Stimulated activated naive CD8-positive, alpha-beta T cell treated with anti-CD3 and anti-CD28 coated beads, Interleukin-15, amount 100 ng/mL, for 72 hours (primary cell): ENCODE data around the gene BAAT.
"Not testable (repeated sequence)": the region's sequence is repeated elsewhere in the genome, so short reads cannot be mapped to it uniquely, and the experiment has no call there.

Source experiments
- ATAC-seq: fragments of 150-1000 bp; cut with Tn5 transposase; 2 replicates; pipeline ENCODE4 v1.10.0; 2021; ENCODE audit warnings: mild to moderate bottlenecking, moderate library complexity
- DNase-seq, 2 donors: peaks; one replicate each; pipeline ENCODE4 v3.0.0; 2021 to 2022
- H3K27ac Mint-ChIP-seq, 2 donors: one replicate each; pipeline ENCODE4 v1.8.0; 2022; ENCODE audit warnings: mild to moderate bottlenecking in 2 of 2, mixed read lengths in 2 of 2, moderate library complexity in 2 of 2
- H3K27me3 Mint-ChIP-seq: one replicate; pipeline ENCODE4 v1.8.0; 2022; ENCODE audit warnings: mixed read lengths
- H3K4me1 Mint-ChIP-seq: one replicate; pipeline ENCODE4 v1.8.0; 2022; ENCODE audit warnings: mild to moderate bottlenecking, mixed read lengths
- H3K4me3 Mint-ChIP-seq, 2 donors: one replicate each; pipeline ENCODE4 v1.8.0; 2022; ENCODE audit warnings: mild to moderate bottlenecking in 2 of 2, mixed read lengths in 2 of 2, moderate library complexity in 1 of 2
- H3K9me3 Mint-ChIP-seq, 2 donors: one replicate each; pipeline ENCODE4 v1.8.0; 2022; ENCODE audit warnings: mixed read lengths in 2 of 2

Gene BAAT

DNA sequence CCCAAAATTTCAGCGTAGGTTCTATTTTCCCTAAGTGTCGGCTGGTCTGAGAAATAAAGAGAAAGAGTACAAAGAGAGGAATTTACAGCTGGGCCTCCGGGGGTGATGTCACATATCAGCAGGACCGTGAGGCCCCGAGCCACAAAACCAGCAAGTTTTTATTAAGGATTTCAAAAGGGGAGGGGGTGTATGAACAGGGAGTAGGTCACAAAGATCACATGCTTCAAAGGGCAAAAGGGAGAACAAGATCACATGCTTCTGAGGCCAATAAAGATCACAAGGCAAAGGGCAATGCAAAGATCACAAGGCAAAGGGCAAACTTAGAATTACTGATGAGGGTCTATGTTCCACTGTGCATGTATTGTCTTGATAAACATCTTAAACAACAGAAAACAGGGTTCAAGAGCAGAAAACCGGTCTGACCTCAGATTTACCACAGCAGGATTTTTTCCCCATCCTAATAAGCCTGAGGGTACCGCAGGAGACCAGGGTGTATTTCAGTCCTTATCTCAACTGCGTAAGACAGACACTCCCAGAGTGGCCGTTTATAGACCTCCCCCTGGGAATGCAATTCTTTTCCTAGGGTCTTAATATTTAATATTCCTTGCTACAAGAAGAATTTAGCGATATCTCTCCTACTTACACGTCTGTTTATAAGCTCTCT lies at the start of gene BAAT:
BAAT (minus strand) TSS at position 134 of the 664 bp plus-strand sequence. CDS start 13,602 bp downstream, outside the sequence.
- not testable (repeated sequence) for H3K27ac Mint-ChIP-seq, H3K4me1 Mint-ChIP-seq, DNase-seq, ATAC-seq, H3K9me3 Mint-ChIP-seq, H3K4me3 Mint-ChIP-seq, H3K27me3 Mint-ChIP-seq

DNA sequence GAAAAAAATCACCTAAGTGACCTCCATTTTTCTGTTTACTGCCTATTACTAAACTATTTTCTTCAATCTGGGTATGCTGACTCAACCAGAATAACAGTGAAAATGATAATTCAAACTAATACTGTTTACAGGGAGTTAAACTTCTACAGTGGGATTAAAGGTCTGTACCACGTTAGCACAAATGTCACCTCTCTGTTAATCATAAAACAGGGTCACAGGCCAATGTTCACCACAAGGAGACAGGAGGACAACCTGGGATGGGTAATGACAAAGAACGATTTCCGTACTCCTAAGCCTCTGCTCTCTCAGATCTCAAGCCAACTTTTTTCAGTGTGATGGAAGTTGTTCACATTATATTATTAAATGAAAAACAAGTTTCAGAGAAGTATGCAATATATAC lies 48.4 kb upstream of the BAAT start:
- no peaks in the 10 kb centered on the region for H3K4me1 Mint-ChIP-seq
- H3K27me3 Mint-ChIP-seq = peaks cover 36% of the 10 kb centered on the region
- no peak overlapping the region for H3K4me3 Mint-ChIP-seq
- H3K27ac Mint-ChIP-seq = no peak overlapping the region
- ATAC-seq (no peak), DNase-seq (no peak)
- no peaks in the 10 kb centered on the region for H3K9me3 Mint-ChIP-seq

DNA sequence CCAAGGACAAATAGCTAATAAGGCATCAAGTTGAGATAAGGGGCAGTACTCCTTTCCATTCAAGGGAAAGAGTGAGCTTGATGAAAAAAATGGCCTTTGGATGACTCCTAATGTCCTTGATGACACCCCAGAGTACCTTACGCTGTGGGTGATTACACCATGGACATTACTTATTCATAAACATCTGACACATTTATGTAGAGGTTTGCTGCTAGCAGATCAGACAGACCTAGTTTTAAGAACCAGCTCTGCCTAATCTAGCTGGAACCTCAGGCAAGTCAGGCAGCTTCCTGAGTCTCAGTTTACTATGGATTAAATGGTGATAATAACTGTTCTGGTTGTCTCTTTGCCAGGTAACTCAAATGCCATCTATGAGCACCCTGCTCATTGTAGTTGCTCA lies 47.9 kb upstream of the BAAT start:
- Mint-ChIP-seq H3K4me3 (no peak overlapping the region), H3K9me3 (no peaks in the 10 kb centered on the region), H3K27me3 (peaks cover 34% of the 10 kb centered on the region), H3K27ac (no peak overlapping the region), H3K4me1 (no peaks in the 10 kb centered on the region)
- DNase-seq (no peak), ATAC-seq (no peak)

DNA sequence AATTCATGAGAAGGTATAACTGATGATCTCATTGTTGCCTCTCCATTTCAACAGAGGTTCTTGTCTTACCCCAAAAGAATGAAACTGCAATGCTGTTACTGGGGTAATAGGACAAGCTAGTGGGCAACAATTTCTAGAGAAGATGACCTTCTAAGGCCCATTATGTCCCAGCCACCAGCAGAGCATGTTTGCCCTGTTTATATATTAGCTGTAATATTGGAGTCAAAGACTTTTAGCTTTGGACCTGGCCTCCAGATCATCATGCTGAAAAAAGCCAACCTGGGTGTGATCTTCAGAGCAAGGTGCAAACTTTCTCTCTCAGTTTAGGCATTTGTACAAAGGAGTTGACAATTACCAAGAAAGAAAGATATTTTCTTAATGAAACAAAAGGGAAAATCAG lies 47.4 kb upstream of the BAAT start:
- Mint-ChIP-seq H3K4me3 (no peak overlapping the region), H3K4me1 (no peaks in the 10 kb centered on the region), H3K27ac (no peak overlapping the region), H3K27me3 (peaks cover 28% of the 10 kb centered on the region), H3K9me3 (no peaks in the 10 kb centered on the region)
- DNase-seq = no peak
- no peak for ATAC-seq

DNA sequence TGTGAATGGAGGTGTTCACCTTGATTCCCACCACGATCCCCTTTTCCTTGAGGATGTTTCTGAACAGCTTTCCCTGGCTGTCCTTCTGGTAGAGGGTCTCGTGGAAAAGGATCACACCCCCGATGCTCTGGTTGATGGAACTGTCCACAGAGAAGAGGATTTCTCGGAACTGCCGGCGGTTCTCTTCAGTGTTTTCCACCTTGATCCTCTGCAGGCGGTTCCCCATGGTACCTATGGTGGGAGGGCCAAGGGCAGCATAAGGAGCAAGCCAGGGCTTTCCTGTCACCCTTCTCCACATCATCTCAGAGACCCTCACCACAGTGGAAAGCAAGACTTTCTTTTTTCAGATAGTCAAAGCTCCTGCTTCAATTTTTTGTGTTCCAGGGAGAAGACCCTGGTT lies 44.9 kb upstream of the BAAT start:
- no peak for ATAC-seq
- no peak for DNase-seq
- H3K27ac Mint-ChIP-seq = no peak overlapping the region
- no peak overlapping the region for H3K4me3 Mint-ChIP-seq
- H3K27me3 Mint-ChIP-seq = peaks cover 12% of the 10 kb centered on the region
- peaks cover 0 to 4% of the 10 kb centered on the region in 2 donors for H3K9me3 Mint-ChIP-seq
- no peaks in the 10 kb centered on the region for H3K4me1 Mint-ChIP-seq

DNA sequence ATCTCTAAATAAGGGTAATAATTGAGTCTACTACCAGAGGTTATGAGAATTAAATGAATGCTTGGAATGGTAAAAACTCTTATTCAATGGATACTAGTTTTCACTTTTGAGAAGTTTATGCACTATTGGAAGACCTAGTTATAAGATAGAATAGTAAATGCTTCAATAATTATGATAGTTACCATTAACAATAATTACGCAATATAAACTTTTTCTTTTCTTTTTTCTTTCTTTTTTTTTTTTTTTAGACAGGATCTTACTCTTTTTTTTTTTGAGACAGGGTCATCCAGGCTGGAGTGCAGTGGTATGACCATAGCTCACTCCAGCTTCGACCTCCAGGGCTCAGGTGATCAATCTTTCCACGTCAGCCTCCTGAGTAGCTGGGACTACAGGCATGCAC lies 44.1 kb upstream of the BAAT start:
- DNase-seq (no peak), ATAC-seq (no peak)
- Mint-ChIP-seq H3K27ac (no peak overlapping the region), H3K27me3 (peaks cover 7% of the 10 kb centered on the region), H3K4me1 (no peaks in the 10 kb centered on the region), H3K9me3 (peaks cover 0 to 9% of the 10 kb centered on the region in 2 donors), H3K4me3 (no peak overlapping the region)

DNA sequence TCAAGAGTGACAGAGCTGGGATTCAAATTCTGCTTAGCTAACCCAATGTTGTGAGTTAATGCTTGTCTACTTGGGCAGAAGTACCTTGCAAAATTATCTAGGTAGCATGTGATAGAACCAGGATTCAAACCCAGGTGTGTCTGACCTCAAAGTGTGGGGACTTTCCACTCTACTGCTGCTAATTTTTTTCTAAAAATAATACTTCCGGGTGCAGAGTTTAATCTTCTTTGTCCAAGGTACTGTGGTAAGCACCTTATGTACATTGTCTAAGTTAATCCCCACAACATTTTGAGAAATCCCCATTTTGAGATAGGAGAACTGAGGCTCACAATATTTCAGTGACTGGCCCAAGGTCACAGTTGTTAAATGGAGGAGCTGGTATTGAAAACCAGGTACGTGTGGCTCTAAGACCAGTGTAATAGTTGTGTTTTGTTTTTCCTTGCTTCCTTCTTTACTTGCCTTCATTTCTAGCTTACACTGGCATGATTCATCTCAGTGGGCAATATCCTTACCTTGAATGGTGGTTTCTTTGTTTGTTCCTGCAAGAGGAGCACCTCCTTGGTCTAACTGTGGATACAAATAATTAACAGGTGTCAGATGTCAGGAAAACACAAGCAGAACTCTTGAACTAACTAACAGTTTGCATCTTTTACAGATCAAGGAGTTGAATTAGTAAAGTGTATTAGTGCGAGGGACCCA lies 43.3 kb upstream of the BAAT start:
- no peak overlapping the region for H3K4me3 Mint-ChIP-seq
- ATAC-seq = no peak
- peaks cover 7% of the 10 kb centered on the region for H3K27me3 Mint-ChIP-seq
- no peaks in the 10 kb centered on the region for H3K4me1 Mint-ChIP-seq
- no peak overlapping the region for H3K27ac Mint-ChIP-seq
- no peak for DNase-seq
- peaks cover 8 to 17% of the 10 kb centered on the region in 2 donors for H3K9me3 Mint-ChIP-seq

DNA sequence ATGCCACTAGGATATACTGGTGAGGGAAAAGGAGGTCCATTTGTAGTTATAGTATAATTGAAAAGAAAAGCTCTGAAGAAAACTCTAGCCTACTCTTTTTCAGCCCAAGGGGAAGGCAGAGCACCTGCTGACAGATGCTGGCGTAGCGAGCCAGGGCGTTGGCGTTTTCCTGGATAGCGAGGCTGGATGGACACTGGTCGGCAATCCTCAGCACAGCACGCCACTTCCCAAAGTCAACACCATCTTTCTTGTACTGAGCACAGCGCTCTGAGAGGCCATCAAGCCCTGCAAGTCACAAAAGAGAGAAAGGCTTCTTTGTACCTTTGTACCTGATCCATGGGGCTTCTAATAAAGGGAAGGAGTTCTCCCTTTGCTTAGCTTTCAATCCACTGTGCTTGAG lies 42.6 kb upstream of the BAAT start:
- ATAC-seq = no peak

DNA sequence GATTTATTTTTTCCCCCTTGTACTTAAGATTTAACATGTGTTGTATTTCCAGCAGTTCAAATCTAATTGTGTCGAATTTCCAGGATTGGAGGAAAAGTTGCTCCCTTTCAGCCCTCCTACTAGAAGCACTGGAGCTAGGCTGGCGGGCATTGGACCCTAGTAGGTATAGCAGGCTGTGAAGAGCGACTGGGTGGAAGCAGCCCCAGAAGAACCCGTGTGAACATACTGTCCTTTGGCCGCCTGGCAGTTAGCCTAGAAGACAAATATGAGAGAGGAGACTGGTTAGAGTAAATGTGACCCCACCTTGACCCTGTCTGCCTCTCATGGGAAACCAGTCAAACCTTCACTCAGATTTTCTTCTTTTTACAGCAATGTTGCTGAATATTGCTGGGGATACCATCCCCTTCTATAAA lies 36.9 kb upstream of the BAAT start:
- Mint-ChIP-seq H3K27me3 (no peaks in the 10 kb centered on the region), H3K4me1 (no peaks in the 10 kb centered on the region), H3K9me3 (peaks cover 30 to 40% of the 10 kb centered on the region in 2 donors), H3K4me3 (no peak overlapping the region), H3K27ac (no peak overlapping the region)
- DNase-seq (no peak), ATAC-seq (no peak)

More for the DNA sequence above, 42.6 kb upstream of the BAAT start:
- H3K27me3 Mint-ChIP-seq = peaks cover 7% of the 10 kb centered on the region
- DNase-seq = no peak
- H3K4me1 Mint-ChIP-seq = no peaks in the 10 kb centered on the region
- H3K4me3 Mint-ChIP-seq = no peak overlapping the region
- H3K9me3 Mint-ChIP-seq = peaks cover 10 to 20% of the 10 kb centered on the region in 2 donors
- H3K27ac Mint-ChIP-seq = no peak overlapping the region

DNA sequence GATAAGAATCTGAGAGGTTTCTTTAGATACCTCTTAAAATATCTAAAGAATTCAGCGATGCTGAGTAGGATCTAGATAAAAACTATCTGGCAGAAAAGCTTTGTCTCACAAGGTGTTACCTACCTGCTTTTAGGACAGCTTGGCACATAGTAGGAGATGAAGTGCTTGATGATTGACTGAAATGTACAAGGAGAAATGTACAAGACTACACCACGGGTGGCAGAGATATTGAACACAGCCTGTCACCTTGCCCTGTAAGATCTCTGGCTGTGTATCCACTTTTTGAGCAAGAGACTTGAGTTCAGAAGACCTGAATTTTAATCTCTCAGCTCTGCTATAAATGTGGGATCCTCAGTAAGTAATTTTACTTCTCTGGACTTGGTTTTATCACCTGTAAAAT lies 35.1 kb upstream of the BAAT start:
- Mint-ChIP-seq H3K27me3 (no peaks in the 10 kb centered on the region), H3K4me1 (no peaks in the 10 kb centered on the region), H3K4me3 (no peak overlapping the region), H3K9me3 (peaks cover 37 to 44% of the 10 kb centered on the region in 2 donors), H3K27ac (no peak overlapping the region)
- DNase-seq (no peak), ATAC-seq (no peak)

DNA sequence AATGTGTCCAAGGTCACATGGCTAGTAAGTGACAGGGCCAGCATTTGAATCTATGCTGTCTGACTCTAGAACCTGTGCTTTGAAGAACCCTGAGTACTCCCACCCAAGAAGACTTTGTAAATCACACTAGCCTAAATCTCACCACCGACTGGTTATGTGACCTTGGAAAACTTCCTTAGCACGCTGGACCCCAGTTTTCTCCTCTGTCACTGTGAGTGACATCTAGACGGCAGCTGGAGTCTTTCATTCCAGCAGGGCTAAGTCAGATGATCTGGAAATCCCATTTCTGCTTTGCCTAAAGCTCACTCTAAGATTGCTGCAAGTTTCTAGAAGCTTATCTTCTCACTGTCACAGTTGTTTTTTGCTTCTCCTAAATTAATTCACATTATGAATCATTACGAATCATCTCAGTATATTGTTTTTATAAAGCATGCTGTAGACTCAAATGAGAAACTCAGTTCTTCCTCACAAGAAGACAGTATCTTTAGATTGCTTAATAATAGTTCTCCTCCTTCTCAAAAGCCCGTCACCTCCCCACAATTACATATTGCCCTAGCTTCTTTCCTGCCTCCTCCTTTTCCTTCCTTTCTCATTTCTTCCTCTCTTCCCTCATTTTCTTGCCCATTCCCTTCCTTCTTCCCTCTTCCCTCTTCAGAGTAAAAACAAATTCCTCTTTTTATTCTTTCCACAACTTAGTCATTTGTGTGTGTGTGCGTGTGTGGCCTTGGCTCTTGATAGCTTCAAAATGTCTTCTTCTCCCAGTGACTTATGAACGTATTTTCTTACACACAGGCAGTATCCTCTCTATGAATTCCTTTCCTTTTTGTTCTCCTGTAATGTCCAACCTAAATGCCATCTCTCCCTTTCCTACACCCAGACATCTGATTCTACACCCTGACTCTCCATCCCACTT lies 34.0 kb upstream of the BAAT start:
- Mint-ChIP-seq H3K4me1 (no peaks in the 10 kb centered on the region), H3K27me3 (no peaks in the 10 kb centered on the region), H3K4me3 (no peak overlapping the region), H3K9me3 (peaks cover 46 to 47% of the 10 kb centered on the region in 2 donors), H3K27ac (no peak overlapping the region)
- ATAC-seq (no peak), DNase-seq (no peak)

DNA sequence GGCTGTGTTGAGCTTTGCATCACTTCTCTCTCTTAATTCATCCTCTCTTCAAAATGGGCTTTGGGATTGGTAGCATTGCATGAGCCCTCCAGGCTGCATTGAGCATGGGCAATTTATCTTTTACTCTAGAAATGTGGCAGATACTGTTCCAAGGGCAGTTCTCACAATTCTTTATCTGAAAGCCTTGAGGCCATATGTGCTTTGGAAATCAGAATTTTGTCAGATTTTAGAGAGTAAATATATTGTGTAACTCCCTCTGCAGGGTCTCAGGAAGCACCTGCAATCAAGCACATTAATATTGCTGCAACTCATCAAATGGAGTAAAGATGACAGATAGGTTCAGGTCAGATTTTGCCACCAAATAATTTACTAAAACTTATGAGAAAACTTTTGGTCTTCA lies 33.2 kb upstream of the BAAT start:
- Mint-ChIP-seq H3K27me3 (no peaks in the 10 kb centered on the region), H3K9me3 (peaks cover 46 to 47% of the 10 kb centered on the region in 2 donors)

DNA sequence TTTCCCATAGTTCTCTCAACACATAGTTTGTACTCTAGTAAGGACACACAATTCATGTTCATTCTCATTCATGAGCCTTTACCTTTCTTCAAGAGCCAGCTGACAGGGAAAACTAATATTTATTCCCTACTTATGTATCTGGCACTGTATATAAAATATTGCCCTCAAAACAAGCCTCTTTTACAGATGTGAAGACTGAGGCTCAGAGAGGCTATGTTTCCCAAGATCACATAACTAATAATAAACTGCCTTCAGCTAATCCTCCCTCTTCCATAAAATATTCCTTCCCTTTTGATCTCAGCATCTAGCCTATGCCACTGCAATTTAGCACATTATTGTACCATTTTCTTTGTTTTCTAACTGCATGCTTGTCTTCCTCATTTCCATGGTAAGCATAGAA lies 32.6 kb upstream of the BAAT start:
- Mint-ChIP-seq H3K27me3 (no peaks in the 10 kb centered on the region), H3K4me3 (no peak overlapping the region), H3K9me3 (peaks cover 49 to 52% of the 10 kb centered on the region in 2 donors), H3K27ac (no peak overlapping the region), H3K4me1 (no peaks in the 10 kb centered on the region)
- no peak for DNase-seq
- no peak for ATAC-seq

More for the DNA sequence above, 33.2 kb upstream of the BAAT start:
- DNase-seq (no peak), ATAC-seq (no peak)
- Mint-ChIP-seq H3K27ac (no peak overlapping the region), H3K4me3 (no peak overlapping the region), H3K4me1 (no peaks in the 10 kb centered on the region)

DNA sequence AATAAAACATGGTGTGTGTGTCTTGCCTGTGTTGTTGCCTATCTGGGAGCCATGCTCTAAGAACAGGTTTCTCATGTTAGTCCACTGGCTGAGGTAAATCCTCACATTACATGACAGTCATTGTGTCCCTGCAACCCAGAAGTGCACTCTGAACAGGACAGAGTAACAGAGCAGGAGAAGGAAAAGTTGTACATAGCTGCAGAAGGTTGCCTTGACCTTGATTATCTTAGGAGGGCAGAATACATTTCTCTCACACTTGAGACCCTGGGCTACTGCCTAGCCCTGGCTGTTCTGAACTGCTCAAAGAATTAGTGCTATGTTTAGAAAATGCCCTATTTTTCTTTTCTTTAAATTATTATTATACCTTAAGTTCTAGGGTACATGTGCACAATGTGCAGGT lies 30.8 kb upstream of the BAAT start:
- Mint-ChIP-seq H3K4me3 (no peak overlapping the region), H3K9me3 (peaks cover 54 to 60% of the 10 kb centered on the region in 2 donors), H3K4me1 (no peaks in the 10 kb centered on the region), H3K27ac (no peak overlapping the region), H3K27me3 (no peaks in the 10 kb centered on the region)
- DNase-seq (no peak), ATAC-seq (no peak)

DNA sequence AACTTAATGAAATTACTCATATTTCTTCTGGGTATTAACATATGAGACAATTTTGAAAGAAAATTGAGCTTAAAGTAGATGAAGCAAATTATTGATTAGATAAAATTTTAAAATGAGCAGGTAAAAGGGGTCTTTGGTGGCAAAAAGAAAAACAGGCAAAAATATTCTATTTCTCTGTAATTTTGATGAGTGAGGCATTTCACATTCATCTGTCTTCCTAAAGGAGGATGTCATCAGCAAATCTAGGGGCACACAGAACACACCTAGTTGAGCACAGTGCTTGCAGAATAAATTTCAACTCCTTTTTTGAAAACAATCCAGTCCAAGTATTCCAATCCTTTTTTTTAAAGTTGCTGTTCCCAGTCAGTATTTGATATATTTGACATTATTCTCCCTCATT lies 30.0 kb upstream of the BAAT start:
- no peak overlapping the region for H3K27ac Mint-ChIP-seq
- no peak overlapping the region for H3K4me3 Mint-ChIP-seq
- ATAC-seq = no peak
- peaks cover 54 to 60% of the 10 kb centered on the region in 2 donors for H3K9me3 Mint-ChIP-seq
- no peak for DNase-seq
- H3K27me3 Mint-ChIP-seq = no peaks in the 10 kb centered on the region
- H3K4me1 Mint-ChIP-seq = no peaks in the 10 kb centered on the region

DNA sequence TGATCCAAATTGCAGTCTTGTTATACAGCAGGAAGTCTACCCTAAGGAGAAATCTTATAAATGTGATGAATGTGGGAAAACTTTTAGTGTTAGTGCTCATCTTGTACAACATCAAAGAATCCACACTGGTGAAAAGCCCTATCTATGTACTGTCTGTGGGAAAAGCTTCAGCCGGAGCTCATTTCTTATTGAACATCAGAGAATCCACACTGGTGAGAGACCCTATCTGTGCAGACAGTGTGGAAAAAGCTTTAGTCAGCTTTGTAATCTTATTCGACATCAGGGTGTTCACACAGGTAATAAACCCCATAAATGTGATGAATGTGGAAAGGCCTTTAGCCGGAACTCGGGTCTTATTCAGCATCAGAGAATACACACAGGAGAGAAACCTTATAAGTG lies 24.3 kb upstream of the BAAT start:
- Mint-ChIP-seq H3K27ac (no peak overlapping the region), H3K4me3 (no peak overlapping the region), H3K4me1 (no peaks in the 10 kb centered on the region), H3K9me3 (peaks cover 57 to 58% of the 10 kb centered on the region in 2 donors), H3K27me3 (no peaks in the 10 kb centered on the region)
- ATAC-seq (no peak), DNase-seq (no peak)
